Measurements from ENCODE around the gene KCTD21.

The KCTD21 gene

DNA sequence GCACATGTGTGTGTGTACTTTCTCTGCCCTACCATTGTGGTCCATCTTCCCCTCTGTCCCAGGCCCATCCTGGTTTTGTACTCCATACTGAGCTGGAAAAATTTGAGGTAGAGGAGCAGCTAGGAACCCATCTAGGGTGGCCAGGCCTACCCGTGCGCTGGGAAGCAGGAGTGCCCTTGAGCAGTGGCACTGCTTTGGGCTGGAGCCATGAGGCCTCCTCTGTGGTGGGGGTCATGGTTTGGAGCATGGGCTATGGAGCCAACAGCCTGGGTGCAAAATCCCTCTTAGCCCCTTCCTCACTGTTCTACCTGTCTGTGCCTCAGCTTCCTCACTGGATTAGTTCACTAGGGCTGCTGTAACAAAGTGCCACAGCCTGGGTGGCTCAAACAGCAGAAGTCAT, 27.1 kb downstream of the KCTD21 start:
- Histone ChIP-seq H3K9me3 (ENCODE audit: control insufficient read depth, low read length) (no peaks in the 10 kb centered on the region), H3K27me3 (ENCODE audit: control insufficient read depth, insufficient read depth, low read length, poor library complexity, severe bottlenecking) (no peaks in the 10 kb centered on the region), H3K36me3 (ENCODE audit: control insufficient read depth, insufficient read depth, low read length) (no peaks in the 10 kb centered on the region), H3K4me3 (ENCODE audit: insufficient read depth, low read depth, low read length) (no peak overlapping the region), H3K27ac (ENCODE audit: insufficient read depth, low read depth, low read length, poor library complexity, severe bottlenecking) (no peak overlapping the region), H3K4me1 (ENCODE audit: control insufficient read depth, insufficient read depth, low read length) (no peaks in the 10 kb centered on the region)
- WGBS, 2 experiments, result 91 to 98% methylated on average over 2 of the region's 2 CpGs

DNA sequence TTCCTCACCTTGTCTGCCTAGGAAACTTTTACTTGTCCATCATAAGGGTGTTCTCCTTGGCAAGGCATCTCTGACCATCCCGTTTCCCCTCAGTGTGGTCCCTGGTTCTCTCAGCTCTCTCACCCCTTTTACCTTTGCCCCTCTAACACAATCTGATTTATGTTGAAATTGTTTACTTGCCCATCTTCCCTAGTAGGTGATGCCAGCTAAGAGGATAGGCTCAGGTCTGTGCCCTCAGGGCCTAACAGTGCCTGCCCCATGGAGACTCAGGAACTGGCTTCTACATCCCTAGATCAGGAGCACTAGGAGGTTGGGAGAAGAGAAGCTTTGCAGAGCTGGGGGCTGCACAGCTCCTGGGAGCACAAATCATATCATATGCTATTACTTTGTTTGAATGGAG, 27.9 kb downstream of the KCTD21 start:
- no peak overlapping the region for H3K27ac ChIP-seq (ENCODE audit: insufficient read depth, low read depth, low read length, poor library complexity, severe bottlenecking)
- no peaks in the 10 kb centered on the region for H3K36me3 ChIP-seq (ENCODE audit: control insufficient read depth, insufficient read depth, low read length)
- no peaks in the 10 kb centered on the region for H3K9me3 ChIP-seq (ENCODE audit: control insufficient read depth, low read length)
- WGBS, 2 experiments, result 97 to 100% methylated on average over 1 of the region's 1 CpG
- H3K4me3 ChIP-seq (ENCODE audit: insufficient read depth, low read depth, low read length), result no peak overlapping the region
- no peaks in the 10 kb centered on the region for H3K4me1 ChIP-seq (ENCODE audit: control insufficient read depth, insufficient read depth, low read length)
- no peaks in the 10 kb centered on the region for H3K27me3 ChIP-seq (ENCODE audit: control insufficient read depth, insufficient read depth, low read length, poor library complexity, severe bottlenecking)

DNA sequence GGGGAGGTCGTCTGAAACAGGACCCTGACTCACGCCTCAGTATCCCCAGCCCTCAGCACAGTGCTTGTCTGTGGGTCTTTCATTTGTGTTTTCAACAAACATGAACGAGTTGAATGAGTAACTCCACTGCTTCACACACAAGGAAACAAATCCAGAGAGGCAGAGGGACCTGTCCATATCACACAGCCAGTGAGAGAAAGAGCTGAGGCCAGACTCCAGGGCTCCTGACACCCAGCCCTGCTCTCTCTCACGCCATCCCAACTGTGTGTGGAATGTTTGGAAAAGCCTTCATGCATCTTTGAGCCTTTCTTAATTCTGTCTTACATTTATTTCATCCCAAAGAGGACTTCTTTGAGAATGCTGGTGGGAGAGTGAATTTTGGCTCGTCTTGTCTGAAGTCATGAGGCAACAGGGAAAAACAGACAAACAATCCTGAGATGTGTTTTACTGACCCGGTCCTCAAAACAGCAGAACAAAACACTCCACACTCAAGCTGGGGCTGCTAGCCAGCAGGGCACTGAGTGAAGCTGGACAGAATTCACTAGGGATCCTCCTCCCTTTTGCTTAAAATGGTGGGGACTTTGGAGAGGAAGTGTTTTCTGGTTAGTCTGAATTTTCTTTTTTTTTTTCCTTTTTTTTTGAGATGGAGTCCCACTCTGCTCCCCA, 29.3 kb downstream of the KCTD21 start:
- Histone ChIP-seq H3K4me3 (ENCODE audit: insufficient read depth, low read depth, low read length) (no peak overlapping the region), H3K27ac (ENCODE audit: insufficient read depth, low read depth, low read length, poor library complexity, severe bottlenecking) (no peak overlapping the region), H3K27me3 (ENCODE audit: control insufficient read depth, insufficient read depth, low read length, poor library complexity, severe bottlenecking) (no peaks in the 10 kb centered on the region), H3K36me3 (ENCODE audit: control insufficient read depth, insufficient read depth, low read length) (no peaks in the 10 kb centered on the region), H3K9me3 (ENCODE audit: control insufficient read depth, low read length) (no peaks in the 10 kb centered on the region), H3K4me1 (ENCODE audit: control insufficient read depth, insufficient read depth, low read length) (no peaks in the 10 kb centered on the region)
- WGBS, 2 experiments, result 79 to 83% methylated on average over 6 of the region's 6 CpGs

DNA sequence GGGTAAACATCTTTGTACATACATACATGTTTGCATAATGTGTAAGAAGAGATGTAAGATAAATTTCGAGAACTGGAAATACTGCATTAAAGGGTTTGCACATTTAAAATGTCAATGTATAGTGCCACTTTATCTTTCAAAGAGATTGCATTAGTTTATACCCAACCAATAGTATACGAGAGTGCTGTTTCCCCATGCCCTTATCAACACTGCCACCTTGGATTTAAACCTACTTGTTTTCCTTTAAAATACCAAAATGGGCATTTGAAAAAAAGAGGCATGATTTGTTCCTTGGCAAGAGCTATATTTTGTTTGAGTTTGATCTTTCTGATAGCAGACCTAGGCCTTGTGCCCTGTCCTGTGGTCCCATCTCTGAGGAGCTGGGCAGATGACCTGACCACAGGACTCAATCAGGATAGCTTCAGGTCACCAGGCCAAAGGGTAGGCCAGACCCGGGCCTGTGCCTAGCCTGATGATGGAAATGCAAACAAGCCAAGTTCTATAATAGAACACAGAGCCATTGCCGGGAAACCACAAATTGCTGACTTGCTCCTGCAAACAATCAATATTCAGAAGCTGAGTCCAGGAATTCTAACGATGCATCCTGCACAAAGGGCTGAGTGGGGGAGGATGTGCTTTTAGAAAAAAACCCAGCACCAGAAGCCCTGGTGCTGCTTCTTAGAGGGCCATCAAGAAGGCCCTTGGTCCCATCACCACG, 32.1 kb downstream of the KCTD21 start:
- 78 to 91% methylated on average over 5 to 6 of the region's 6 CpGs for WGBS, 2 experiments
- Histone ChIP-seq H3K27me3 (ENCODE audit: control insufficient read depth, insufficient read depth, low read length, poor library complexity, severe bottlenecking) (no peaks in the 10 kb centered on the region), H3K27ac (ENCODE audit: insufficient read depth, low read depth, low read length, poor library complexity, severe bottlenecking) (peak overlapping the region; percentile 54), H3K4me3 (ENCODE audit: insufficient read depth, low read depth, low read length) (no peak overlapping the region), H3K36me3 (ENCODE audit: control insufficient read depth, insufficient read depth, low read length) (no peaks in the 10 kb centered on the region), H3K4me1 (ENCODE audit: control insufficient read depth, insufficient read depth, low read length) (no peaks in the 10 kb centered on the region), H3K9me3 (ENCODE audit: control insufficient read depth, low read length) (no peaks in the 10 kb centered on the region)

DNA sequence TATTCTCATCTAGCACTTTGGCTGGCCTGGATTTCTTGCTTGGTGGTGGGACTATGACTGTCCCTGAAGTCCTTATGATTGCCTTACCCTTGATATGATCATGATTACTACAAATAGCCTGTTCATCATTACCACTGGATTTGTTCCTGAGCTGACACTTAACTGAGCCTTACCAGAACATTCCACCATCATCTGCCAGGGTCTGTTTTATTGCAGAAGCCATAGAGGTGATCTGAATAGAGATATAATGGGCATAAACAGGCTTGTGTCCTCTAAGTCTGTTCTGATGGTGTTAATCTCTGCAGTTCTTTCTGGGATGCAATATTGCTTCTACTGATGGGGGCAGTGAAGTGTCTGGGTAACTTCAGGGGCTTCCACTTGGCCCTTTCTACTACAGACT, 36.6 kb downstream of the KCTD21 start:
- Histone ChIP-seq H3K27me3 (ENCODE audit: control insufficient read depth, insufficient read depth, low read length, poor library complexity, severe bottlenecking) (no peaks in the 10 kb centered on the region), H3K4me1 (ENCODE audit: control insufficient read depth, insufficient read depth, low read length) (no peaks in the 10 kb centered on the region), H3K9me3 (ENCODE audit: control insufficient read depth, low read length) (no peaks in the 10 kb centered on the region), H3K36me3 (ENCODE audit: control insufficient read depth, insufficient read depth, low read length) (no peaks in the 10 kb centered on the region), H3K4me3 (ENCODE audit: insufficient read depth, low read depth, low read length) (no peak overlapping the region), H3K27ac (ENCODE audit: insufficient read depth, low read depth, low read length, poor library complexity, severe bottlenecking) (no peak overlapping the region)

DNA sequence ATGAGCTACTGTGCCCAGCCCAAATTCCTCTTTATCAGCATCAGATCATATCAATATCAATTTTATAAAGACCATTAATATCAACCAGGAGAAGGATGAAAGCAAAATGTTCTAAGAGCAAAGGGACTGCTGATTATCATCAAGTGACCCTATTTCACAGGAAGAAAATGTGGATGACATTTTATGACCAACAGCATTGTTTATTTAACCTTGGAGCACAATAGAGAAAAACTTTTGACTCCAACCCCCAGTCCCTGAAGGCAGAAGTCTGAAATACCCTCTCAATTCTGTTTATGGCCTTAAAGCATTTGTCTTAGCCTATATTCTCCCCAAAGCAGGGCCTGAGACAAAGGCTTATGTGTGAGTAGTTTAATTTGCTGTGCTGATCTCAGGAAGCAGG, 37.7 kb downstream of the KCTD21 start:
- H3K4me3 ChIP-seq (ENCODE audit: insufficient read depth, low read depth, low read length), result no peak overlapping the region
- H3K4me1 ChIP-seq (ENCODE audit: control insufficient read depth, insufficient read depth, low read length), result no peaks in the 10 kb centered on the region
- no peak overlapping the region for H3K27ac ChIP-seq (ENCODE audit: insufficient read depth, low read depth, low read length, poor library complexity, severe bottlenecking)
- no peaks in the 10 kb centered on the region for H3K27me3 ChIP-seq (ENCODE audit: control insufficient read depth, insufficient read depth, low read length, poor library complexity, severe bottlenecking)
- no peaks in the 10 kb centered on the region for H3K9me3 ChIP-seq (ENCODE audit: control insufficient read depth, low read length)
- no peaks in the 10 kb centered on the region for H3K36me3 ChIP-seq (ENCODE audit: control insufficient read depth, insufficient read depth, low read length)

DNA sequence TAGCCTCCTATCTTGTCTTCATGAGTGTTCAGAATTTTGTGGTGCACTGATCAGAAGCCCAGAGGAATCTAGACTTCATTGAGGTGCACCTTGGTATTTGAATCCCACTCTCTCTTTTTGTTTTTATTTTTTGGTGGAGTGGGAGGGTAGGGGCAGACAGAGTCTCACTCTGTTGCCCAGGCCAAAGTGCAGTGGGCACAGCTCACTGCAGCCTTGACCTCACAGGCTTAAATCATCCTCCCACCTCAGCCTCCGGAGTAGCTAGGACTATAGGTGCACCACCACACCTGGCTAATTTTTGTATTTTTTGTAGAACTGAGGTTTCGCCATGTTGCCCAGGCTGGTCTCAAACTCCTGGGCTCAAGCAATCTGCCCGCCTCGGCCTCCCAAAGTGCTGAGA, 38.1 kb downstream of the KCTD21 start:
- H3K27me3 ChIP-seq (ENCODE audit: control insufficient read depth, insufficient read depth, low read length, poor library complexity, severe bottlenecking), result no peaks in the 10 kb centered on the region
- H3K27ac ChIP-seq (ENCODE audit: insufficient read depth, low read depth, low read length, poor library complexity, severe bottlenecking), result no peak overlapping the region
- no peaks in the 10 kb centered on the region for H3K36me3 ChIP-seq (ENCODE audit: control insufficient read depth, insufficient read depth, low read length)
- H3K9me3 ChIP-seq (ENCODE audit: control insufficient read depth, low read length), result no peaks in the 10 kb centered on the region
- no peaks in the 10 kb centered on the region for H3K4me1 ChIP-seq (ENCODE audit: control insufficient read depth, insufficient read depth, low read length)
- no peak overlapping the region for H3K4me3 ChIP-seq (ENCODE audit: insufficient read depth, low read depth, low read length)
- 94 to 95% methylated on average over 4 of the region's 4 CpGs for WGBS, 2 experiments

DNA sequence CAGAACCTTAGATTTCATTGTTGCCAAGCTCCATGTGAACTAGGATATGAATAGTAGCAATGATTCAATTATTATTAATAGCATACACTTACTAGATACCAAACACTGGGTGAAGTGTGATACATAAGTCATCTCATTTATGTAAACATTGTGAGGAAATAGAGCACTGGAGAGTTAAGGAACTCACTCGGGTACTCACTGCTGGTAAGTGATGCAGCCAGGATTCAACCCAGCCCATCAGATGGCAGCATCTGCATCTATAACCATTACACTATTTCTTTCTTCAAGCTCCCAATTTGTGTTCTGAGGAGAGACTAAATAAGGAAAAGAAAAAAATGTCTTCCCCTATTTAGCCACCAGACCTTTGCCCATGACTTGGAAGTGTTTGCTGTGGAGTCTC, 38.8 kb downstream of the KCTD21 start:
- Histone ChIP-seq H3K27ac (ENCODE audit: insufficient read depth, low read depth, low read length, poor library complexity, severe bottlenecking) (no peak overlapping the region), H3K36me3 (ENCODE audit: control insufficient read depth, insufficient read depth, low read length) (no peaks in the 10 kb centered on the region), H3K27me3 (ENCODE audit: control insufficient read depth, insufficient read depth, low read length, poor library complexity, severe bottlenecking) (no peaks in the 10 kb centered on the region), H3K4me1 (ENCODE audit: control insufficient read depth, insufficient read depth, low read length) (no peaks in the 10 kb centered on the region), H3K4me3 (ENCODE audit: insufficient read depth, low read depth, low read length) (no peak overlapping the region), H3K9me3 (ENCODE audit: control insufficient read depth, low read length) (no peaks in the 10 kb centered on the region)
- 82 to 86% methylated on average over 1 of the region's 1 CpG for WGBS, 2 experiments

DNA sequence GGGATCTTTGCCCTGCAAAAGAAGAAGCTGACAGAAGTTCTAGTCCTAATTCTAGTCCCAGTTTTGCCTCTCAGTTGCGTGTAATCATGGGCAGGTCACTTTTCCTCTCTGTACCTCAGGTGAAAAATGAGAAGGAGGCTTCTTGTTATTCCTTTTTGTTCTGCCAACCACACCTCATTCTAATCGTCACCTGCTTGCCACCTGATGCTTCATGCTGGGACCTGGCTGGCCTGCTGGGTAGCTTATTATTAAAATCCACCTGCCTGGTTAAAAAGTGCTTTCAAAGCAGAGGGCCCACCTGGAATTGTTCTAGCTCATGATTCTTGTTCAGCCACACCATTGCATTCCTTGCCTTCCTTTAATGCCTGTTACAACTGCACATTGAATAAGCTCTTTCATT, 40.6 kb downstream of the KCTD21 start:
- Histone ChIP-seq H3K27ac (ENCODE audit: insufficient read depth, low read depth, low read length, poor library complexity, severe bottlenecking) (no peak overlapping the region), H3K27me3 (ENCODE audit: control insufficient read depth, insufficient read depth, low read length, poor library complexity, severe bottlenecking) (no peaks in the 10 kb centered on the region), H3K9me3 (ENCODE audit: control insufficient read depth, low read length) (no peaks in the 10 kb centered on the region), H3K36me3 (ENCODE audit: control insufficient read depth, insufficient read depth, low read length) (no peaks in the 10 kb centered on the region), H3K4me3 (ENCODE audit: insufficient read depth, low read depth, low read length) (no peak overlapping the region), H3K4me1 (ENCODE audit: control insufficient read depth, insufficient read depth, low read length) (no peaks in the 10 kb centered on the region)
- 82 to 89% methylated on average over 2 of the region's 2 CpGs for WGBS, 2 experiments

DNA sequence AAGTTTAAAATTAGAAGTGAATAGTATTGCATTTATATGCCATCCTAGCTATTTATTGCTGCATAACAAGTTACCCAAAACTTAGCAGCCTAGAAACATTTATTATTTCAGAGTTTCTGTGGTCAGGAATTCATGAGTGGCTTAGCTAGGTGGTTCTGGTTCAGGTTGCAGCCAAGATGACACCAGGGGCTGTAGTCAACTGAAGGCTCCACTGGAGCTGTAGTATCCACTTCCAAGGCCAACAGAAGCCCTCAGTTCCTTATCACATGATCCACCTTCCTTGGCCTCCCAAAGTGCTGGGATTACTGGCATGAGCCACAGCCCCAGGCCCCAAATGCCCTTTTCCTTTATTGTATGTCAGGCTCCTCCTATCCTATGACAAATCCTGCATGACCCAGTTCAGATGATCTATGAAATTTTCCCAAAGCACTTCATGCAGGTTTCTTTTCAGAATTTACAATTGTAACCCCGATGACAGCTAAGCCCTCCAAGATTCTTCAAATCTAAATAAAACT, 42.9 kb downstream of the KCTD21 start:
- H3K9me3 ChIP-seq (ENCODE audit: control insufficient read depth, low read length), result no peaks in the 10 kb centered on the region
- H3K4me1 ChIP-seq (ENCODE audit: control insufficient read depth, insufficient read depth, low read length), result no peaks in the 10 kb centered on the region
- no peaks in the 10 kb centered on the region for H3K27me3 ChIP-seq (ENCODE audit: control insufficient read depth, insufficient read depth, low read length, poor library complexity, severe bottlenecking)
- 91 to 93% methylated on average over 1 of the region's 1 CpG for WGBS, 2 experiments
- H3K4me3 ChIP-seq (ENCODE audit: insufficient read depth, low read depth, low read length), result no peak overlapping the region
- H3K36me3 ChIP-seq (ENCODE audit: control insufficient read depth, insufficient read depth, low read length), result no peaks in the 10 kb centered on the region
- H3K27ac ChIP-seq (ENCODE audit: insufficient read depth, low read depth, low read length, poor library complexity, severe bottlenecking), result peak overlapping the region; percentile 16

Measured in ectodermal cell (in vitro differentiated cells).